B cell (primary cell): ENCODE measurements around the gene FUOM. TPM values are rescaled to one million over a fixed set of nuclear protein-coding genes. Genes with fewer than 3 reads are reported as not detected.

Experiments
- ATAC-seq: fragments of 200-7000 bp; cut with Tn5 transposase; one replicate; pipeline ENCODE4 v1.10.0; 2021; ENCODE audit warnings: low read depth, mild to moderate bottlenecking, moderate number of reproducible peaks, moderate library complexity
- CTCF ChIA-PET: fragments of 350-600 bp; sonication (Branson Sonifier 250); formaldehyde crosslinking; loops from one replicate; lab custom pipeline; 2021; ENCODE audit warnings: antibody characterized with exemption, inconsistent platforms; lab: Charles Lee
- POLR2A ChIA-PET: fragments of 350-600 bp; sonication (Branson Sonifier 250); formaldehyde crosslinking; loops from one replicate; lab custom pipeline; 2021; ENCODE audit warnings: antibody characterized with exemption; lab: Charles Lee
- DNase-seq: peaks from one replicate; pipeline ENCODE4 v3.0.0; 2013
- H2AFZ ChIP-seq: 2 replicates; pipeline ENCODE4 v1.6.1; 2012; ENCODE audit warnings: mild to moderate bottlenecking, low read depth, low read length; ENCODE audit not compliant: insufficient read depth, poor library complexity, severe bottlenecking
- H3K27ac ChIP-seq, 2 donors: 1 replicate in 1 of 2; 2 replicates in 1 of 2; pipeline ENCODE4 v1.5.1; 2012 to 2013; ENCODE audit warnings: low read length in 2 of 2, mild to moderate bottlenecking in 2 of 2, moderate library complexity in 1 of 2
- H3K27me3 ChIP-seq, 4 experiments: fragments of 200-600 bp in 1 of 4; sonication (generic) in 1 of 4; replicated peaks in 1 of 4; 1 replicate in 2 of 4; 2 replicates in 2 of 4; pipeline versions ENCODE4 v1.6.1 to v1.7.0; 2013 to 2016; ENCODE audit warnings: low read length in 3 of 4, mild to moderate bottlenecking in 2 of 4, mixed read lengths in 1 of 4, moderate library complexity in 1 of 4; ENCODE audit not compliant: insufficient read depth in 4 of 4, control insufficient read depth in 3 of 4; ENCODE audit errors: control extremely low read depth in 1 of 4
- H3K36me3 ChIP-seq, 2 experiments: replicated peaks in 1 of 2; 1 replicate in 1 of 2; 2 replicates in 1 of 2; pipeline versions ENCODE4 v1.6.1 to v1.7.1; 2013; ENCODE audit warnings: low read length in 1 of 2; ENCODE audit not compliant: insufficient read depth in 2 of 2, control insufficient read depth in 1 of 2; ENCODE audit errors: control extremely low read depth in 1 of 2, extremely low read depth in 1 of 2
- H3K4me1 ChIP-seq, 2 donors: fragments of 200-600 bp in 1 of 2; sonication (generic) in 1 of 2; 1 replicate in 1 of 2; 2 replicates in 1 of 2; pipeline versions ENCODE4 v1.5.1 to v1.6.1; 2013 to 2017; ENCODE audit warnings: low read length in 2 of 2; ENCODE audit not compliant: control insufficient read depth in 2 of 2, insufficient read depth in 2 of 2
- H3K4me2 ChIP-seq: replicated peaks from 2 replicates; pipeline ENCODE3; 2012; ENCODE audit warnings: mild to moderate bottlenecking, low read depth, low read length; ENCODE audit not compliant: poor library complexity, severe bottlenecking
- H3K4me3 ChIP-seq, 5 experiments: fragments of 200-600 bp in 1 of 5; sonication (generic) in 1 of 5; 1 replicate in 3 of 5; 2 replicates in 2 of 5; pipeline versions ENCODE4 v1.5.1 to v1.7.0; 2011 to 2016; ENCODE audit warnings: low read length in 4 of 5, mild to moderate bottlenecking in 4 of 5, low read depth in 2 of 5, control low read depth in 1 of 5, moderate library complexity in 1 of 5; ENCODE audit not compliant: insufficient read depth in 1 of 5; ENCODE audit errors: control extremely low read depth in 1 of 5, extremely low read depth in 1 of 5
- H3K79me2 ChIP-seq: fragments of 200-600 bp; sonication (generic); one replicate; pipeline ENCODE4 v1.6.0; 2016; ENCODE audit warnings: low read length; ENCODE audit not compliant: control insufficient read depth, insufficient read depth
- H3K9ac ChIP-seq: fragments of 200-600 bp; sonication (generic); 2 replicates; pipeline ENCODE4 v1.6.1; 2017; ENCODE audit warnings: mild to moderate bottlenecking, low read length, moderate library complexity
- H3K9me3 ChIP-seq, 3 donors: one replicate each; pipeline versions ENCODE4 v1.6.1 to v1.7.1; 2013; ENCODE audit warnings: low read length in 2 of 3; ENCODE audit not compliant: control insufficient read depth in 2 of 3, insufficient read depth in 1 of 3; ENCODE audit errors: control extremely low read depth in 1 of 3
- H4K20me1 ChIP-seq: 2 replicates; pipeline ENCODE4 v1.6.0; 2012; ENCODE audit warnings: mild to moderate bottlenecking, low read length; ENCODE audit not compliant: insufficient read depth, control insufficient read depth, poor library complexity, severe bottlenecking
- H3K27ac Mint-ChIP-seq: one replicate; pipeline ENCODE4 v1.8.0; 2021; ENCODE audit warnings: mixed read lengths
- H3K27me3 Mint-ChIP-seq: one replicate; pipeline ENCODE4 v1.8.0; 2021; ENCODE audit warnings: mixed read lengths
- H3K4me1 Mint-ChIP-seq: one replicate; pipeline ENCODE4 v1.8.0; 2021; ENCODE audit warnings: mixed read lengths
- H3K4me3 Mint-ChIP-seq: one replicate; pipeline ENCODE4 v1.8.0; 2021; ENCODE audit warnings: mixed read lengths
- H3K9me3 Mint-ChIP-seq: one replicate; pipeline ENCODE4 v1.8.0; 2022; ENCODE audit warnings: mixed read lengths; ENCODE audit not compliant: insufficient read depth
- EZH2 ChIP-seq: IDR thresholded peaks from 2 replicates; pipeline ENCODE4 v1.6.1; 2012; ENCODE audit warnings: borderline replicate concordance, low read depth, mild to moderate bottlenecking, moderate library complexity, low read length; ENCODE audit not compliant: insufficient read depth, poor library complexity, severe bottlenecking
- WGBS: methylation state at CpG from one replicate; pipeline ENCODE4 v1.1.5; 2013; ENCODE audit warnings: missing lambda C conversion rate; ENCODE audit not compliant: insufficient coverage; 5-methylcytosine and 5-hydroxymethylcytosine counted together
- intact Hi-C: fragments of 100-400 bp; cut with micrococcal nuclease; formaldehyde crosslinking; loops from one replicate; pipeline ENCODE4 v1.10.0; 2022
- polyA plus RNA-seq: library from polyadenylated mRNA; depleted of rRNA; stranded (reverse); fragments of >200 nt; gene quantifications from 2 replicates; pipeline ENCODE4 v1.2.3, GENCODE V29; 2012
- total RNA-seq, 2 donors: library from RNA; stranded (reverse); fragments of 120-200 nt in 1 of 2; gene quantifications; 1 replicate in 1 of 2; 2 replicates in 1 of 2; pipeline versions ENCODE4 v1.2.3 to v1.2.4, GENCODE V29; 2013 to 2022
- TF ChIP-seq, protein P1 (sequence below): fragments of 200-600 bp; IDR thresholded peaks from one replicate; pipeline ENCODE4 v1.8.0; 2022; ENCODE audit warnings: antibody characterized with exemption, mild to moderate bottlenecking

Gene FUOM
- total and polyA plus RNA-seq, 2 donors (not counting 1 experiment from before 2014, with no cell fraction given): 23.8 to 30.7 TPM

DNA sequence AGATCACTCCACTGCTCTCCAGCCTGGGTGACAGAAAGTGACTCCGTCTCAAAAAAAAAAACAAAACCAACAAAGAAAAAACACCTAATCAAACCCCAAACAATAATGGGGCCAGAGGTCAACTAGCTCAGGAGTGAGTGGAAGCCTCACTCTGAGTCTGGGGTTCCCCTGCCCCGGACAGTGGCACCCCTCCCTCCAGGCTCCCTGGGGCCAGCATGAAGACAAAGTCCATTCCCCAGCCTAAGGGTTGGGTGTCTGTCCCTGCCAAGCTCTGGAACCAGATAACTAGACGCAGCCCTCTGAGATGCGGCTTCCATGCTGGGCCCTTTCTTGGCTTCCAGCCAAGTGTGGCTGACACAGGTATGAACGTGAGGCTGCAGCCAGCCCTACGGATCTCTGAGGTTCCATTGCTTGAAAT is 1.7 kb upstream of the FUOM start:
- no peaks in the 10 kb centered on the region for H3K9me3 Mint-ChIP-seq
- Histone ChIP-seq H2AFZ (no peak overlapping the region), H3K79me2 (peaks cover 21% of the 10 kb centered on the region), H3K36me3 (peaks cover 0 to 12% of the 10 kb centered on the region in 2 experiments), H3K27ac (no peak overlapping the region), H3K27me3 (no peaks in the 10 kb centered on the region), H4K20me1 (peaks cover 21% of the 10 kb centered on the region), H3K4me2 (no peak overlapping the region), H3K9me3 (peaks cover 0 to 17% (median 0%) of the 10 kb centered on the region in 3 donors), H3K4me1 (peaks cover 20 to 39% of the 10 kb centered on the region in 2 donors), H3K4me3 (no peak overlapping the region), H3K9ac (no peak overlapping the region)
- no peak for TF ChIP-seq EZH2
- TF ChIP-seq, protein P1, sequence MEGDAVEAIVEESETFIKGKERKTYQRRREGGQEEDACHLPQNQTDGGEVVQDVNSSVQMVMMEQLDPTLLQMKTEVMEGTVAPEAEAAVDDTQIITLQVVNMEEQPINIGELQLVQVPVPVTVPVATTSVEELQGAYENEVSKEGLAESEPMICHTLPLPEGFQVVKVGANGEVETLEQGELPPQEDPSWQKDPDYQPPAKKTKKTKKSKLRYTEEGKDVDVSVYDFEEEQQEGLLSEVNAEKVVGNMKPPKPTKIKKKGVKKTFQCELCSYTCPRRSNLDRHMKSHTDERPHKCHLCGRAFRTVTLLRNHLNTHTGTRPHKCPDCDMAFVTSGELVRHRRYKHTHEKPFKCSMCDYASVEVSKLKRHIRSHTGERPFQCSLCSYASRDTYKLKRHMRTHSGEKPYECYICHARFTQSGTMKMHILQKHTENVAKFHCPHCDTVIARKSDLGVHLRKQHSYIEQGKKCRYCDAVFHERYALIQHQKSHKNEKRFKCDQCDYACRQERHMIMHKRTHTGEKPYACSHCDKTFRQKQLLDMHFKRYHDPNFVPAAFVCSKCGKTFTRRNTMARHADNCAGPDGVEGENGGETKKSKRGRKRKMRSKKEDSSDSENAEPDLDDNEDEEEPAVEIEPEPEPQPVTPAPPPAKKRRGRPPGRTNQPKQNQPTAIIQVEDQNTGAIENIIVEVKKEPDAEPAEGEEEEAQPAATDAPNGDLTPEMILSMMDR: no peak
- no peak overlapping the region for H3K4me3 Mint-ChIP-seq
- intact Hi-C loops: loop anchor here (5.0 kb wide), 1 partner anchor 52 kb away; the partner anchor contains the start of genes TUBGCP2 and ZNF511
- H3K27me3 Mint-ChIP-seq: no peaks in the 10 kb centered on the region
- ChIA-PET CTCF (interaction anchor here (1.0 to 1.2 kb wide), 2 partner anchors 10 to 160 kb away, joined by 3 read pairs; no protein-coding TSS in a partner anchor), POLR2A (interaction anchor here (1.3 kb wide), 1 partner anchor 16 kb away, joined by 3 read pairs; no protein-coding TSS in a partner anchor)
- peak; percentile 41 for DNase-seq
- peaks cover 30% of the 10 kb centered on the region for H3K4me1 Mint-ChIP-seq
- WGBS: 72% methylated on average over 6 of the region's 6 CpGs
- ATAC-seq: no peak
- H3K27ac Mint-ChIP-seq: no peak overlapping the region

DNA sequence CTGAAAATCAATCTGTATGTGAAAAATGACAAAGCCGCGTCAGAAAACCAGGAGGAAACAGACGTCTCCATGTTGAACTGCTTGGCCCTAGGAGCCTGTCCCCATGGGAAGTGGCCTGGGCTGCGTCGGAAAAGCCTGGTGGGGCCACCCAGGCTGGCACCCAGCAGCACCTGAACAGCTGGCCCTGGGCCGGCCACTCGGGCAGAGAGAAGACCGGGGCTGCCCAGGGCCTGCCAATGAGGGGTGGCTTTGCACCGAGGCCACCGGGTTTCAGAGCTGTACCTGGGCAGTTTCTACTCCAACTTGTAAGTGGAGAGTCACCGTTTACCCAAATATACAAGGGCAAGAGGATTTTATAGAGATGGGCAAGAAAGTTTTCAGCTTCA is 1.1 kb upstream of the FUOM start:
- H3K4me1 Mint-ChIP-seq: peaks cover 30% of the 10 kb centered on the region
- Histone ChIP-seq H3K27ac (no peak overlapping the region), H3K36me3 (peaks cover 0 to 10% of the 10 kb centered on the region in 2 experiments), H3K27me3 (no peaks in the 10 kb centered on the region), H3K9ac (no peak overlapping the region), H4K20me1 (peaks cover 21% of the 10 kb centered on the region), H3K4me1 (peaks cover 20 to 39% of the 10 kb centered on the region in 2 donors), H3K4me3 (no peak overlapping the region), H3K4me2 (no peak overlapping the region), H3K9me3 (peaks cover 0 to 17% (median 0%) of the 10 kb centered on the region in 3 donors), H3K79me2 (peaks cover 24% of the 10 kb centered on the region), H2AFZ (no peak overlapping the region)
- no peak overlapping the region for H3K27ac Mint-ChIP-seq
- H3K4me3 Mint-ChIP-seq: peak overlapping the region; percentile 53
- H3K27me3 Mint-ChIP-seq: no peaks in the 10 kb centered on the region
- intact Hi-C loops: loop anchor here (1.0 to 5.0 kb wide), 4 partner anchors 14 to 52 kb away; partner anchors contain the start of genes ECHS1, MTG1, TUBGCP2 and ZNF511
- CTCF ChIA-PET: interaction anchor here (1.0 to 3.6 kb wide), 3 partner anchors 11 to 161 kb away, joined by 3 to 18 read pairs (median 3); no protein-coding TSS in a partner anchor
- no peak for DNase-seq
- POLR2A ChIA-PET: interaction anchor here (1.3 kb wide), 1 partner anchor 16 kb away, joined by 3 read pairs; no protein-coding TSS in a partner anchor
- WGBS: 95% methylated on average over 10 of the region's 11 CpGs
- no peak for ATAC-seq
- TF ChIP-seq, protein P1: no peak
- no peak for TF ChIP-seq EZH2
- H3K9me3 Mint-ChIP-seq: no peaks in the 10 kb centered on the region
